CD14-positive monocyte (primary cell): Measurements from ENCODE around the gene MPP2. TPM values are rescaled to one million over a fixed set of nuclear protein-coding genes. Genes with fewer than 3 reads are reported as not detected.

ENCODE experiments used
- DNase-seq, 3 donors: peaks; one replicate each; pipeline ENCODE4 v3.0.0-alpha.2; 2011 to 2022
- H2AFZ ChIP-seq: 2 replicates; pipeline ENCODE4 v1.6.0; 2012; ENCODE audit warnings: mild to moderate bottlenecking, low read depth, low read length, inconsistent platforms; ENCODE audit not compliant: insufficient read depth, poor library complexity, severe bottlenecking
- H3K27ac ChIP-seq, 2 donors: 1 replicate in 1 of 2; 2 replicates in 1 of 2; pipeline ENCODE4 v1.5.1; 2012 to 2013; ENCODE audit warnings: low read length in 2 of 2, control low read depth in 1 of 2, inconsistent platforms in 1 of 2, low read depth in 1 of 2, mild to moderate bottlenecking in 1 of 2
- H3K27me3 ChIP-seq, 2 donors: one replicate each; pipeline versions ENCODE4 v1.6.0 to v1.6.1; 2011 to 2013; ENCODE audit warnings: low read length in 2 of 2; ENCODE audit not compliant: control insufficient read depth in 2 of 2, insufficient read depth in 2 of 2
- H3K36me3 ChIP-seq, 2 donors: replicated peaks in 1 of 2; 1 replicate in 1 of 2; 2 replicates in 1 of 2; pipeline versions ENCODE4 v1.5.1 to v1.6.1; 2012 to 2013; ENCODE audit warnings: low read length in 2 of 2, control low read depth in 1 of 2, inconsistent platforms in 1 of 2, mild to moderate bottlenecking in 1 of 2; ENCODE audit not compliant: insufficient read depth in 2 of 2, control insufficient read depth in 1 of 2
- H3K4me1 ChIP-seq, 2 donors: 1 replicate in 1 of 2; 2 replicates in 1 of 2; pipeline versions ENCODE4 v1.5.1 to v1.6.1; 2012 to 2013; ENCODE audit warnings: low read length in 2 of 2, control low read depth in 1 of 2, inconsistent platforms in 1 of 2, mild to moderate bottlenecking in 1 of 2, moderate library complexity in 1 of 2; ENCODE audit not compliant: insufficient read depth in 2 of 2, control insufficient read depth in 1 of 2
- H3K4me2 ChIP-seq: replicated peaks from 2 replicates; pipeline ENCODE3; 2012; ENCODE audit warnings: low read length, moderate library complexity, mild to moderate bottlenecking; ENCODE audit not compliant: poor library complexity, severe bottlenecking; ENCODE audit errors: extremely low read depth
- H3K4me3 ChIP-seq, 3 experiments: fragments of 200-600 bp in 1 of 3; sonication (generic) in 1 of 3; replicated peaks in 1 of 3; 1 replicate in 2 of 3; 2 replicates in 1 of 3; pipeline ENCODE4 v1.5.1; 2011 to 2013; ENCODE audit warnings: low read length in 3 of 3, mild to moderate bottlenecking in 3 of 3, control low read depth in 2 of 3, low read depth in 2 of 3, inconsistent platforms in 1 of 3, moderate library complexity in 1 of 3
- H3K79me2 ChIP-seq: 2 replicates; pipeline ENCODE4 v1.6.0; 2012; ENCODE audit warnings: mild to moderate bottlenecking, control low read depth, inconsistent platforms, low read length, moderate library complexity; ENCODE audit not compliant: insufficient read depth
- H3K9ac ChIP-seq: 2 replicates; pipeline ENCODE4 v1.6.0; 2017; ENCODE audit warnings: low read length, mild to moderate bottlenecking; ENCODE audit not compliant: insufficient read depth, poor library complexity, severe bottlenecking
- H3K9me3 ChIP-seq, 2 donors: replicated peaks in 1 of 2; 1 replicate in 1 of 2; 2 replicates in 1 of 2; pipeline versions ENCODE4 v1.5.1 to v1.6.1; 2012 to 2013; ENCODE audit warnings: low read length in 2 of 2, control low read depth in 1 of 2; ENCODE audit not compliant: control insufficient read depth in 1 of 2, insufficient read depth in 1 of 2
- H4K20me1 ChIP-seq: 2 replicates; pipeline ENCODE4 v1.6.0; 2012; ENCODE audit warnings: mild to moderate bottlenecking, low read length, control low read depth, moderate library complexity; ENCODE audit not compliant: insufficient read depth
- H3K27ac Mint-ChIP-seq, 7 donors: one replicate each; pipeline ENCODE4 v1.8.0; 2020; ENCODE audit warnings: mild to moderate bottlenecking in 7 of 7, mixed read lengths in 7 of 7, moderate library complexity in 6 of 7, inconsistent platforms in 2 of 7
- H3K27me3 Mint-ChIP-seq, 3 donors: one replicate each; pipeline ENCODE4 v1.8.0; 2021 to 2022; ENCODE audit warnings: low read depth in 3 of 3, mild to moderate bottlenecking in 3 of 3, mixed read lengths in 3 of 3, moderate library complexity in 3 of 3, inconsistent platforms in 1 of 3
- H3K36me3 Mint-ChIP-seq, 2 donors: one replicate each; pipeline ENCODE4 v1.8.0; 2020; ENCODE audit warnings: mixed read lengths in 2 of 2, inconsistent platforms in 1 of 2, mild to moderate bottlenecking in 1 of 2
- H3K4me1 Mint-ChIP-seq: one replicate; pipeline ENCODE4 v1.8.0; 2020; ENCODE audit warnings: mild to moderate bottlenecking, mixed read lengths
- H3K4me3 Mint-ChIP-seq, 2 donors: one replicate each; pipeline ENCODE4 v1.8.0; 2020; ENCODE audit warnings: mild to moderate bottlenecking in 2 of 2, mixed read lengths in 2 of 2, moderate library complexity in 1 of 2
- H3K9me3 Mint-ChIP-seq, 7 donors: one replicate each; pipeline ENCODE4 v1.8.0; 2020 to 2022; ENCODE audit warnings: mixed read lengths in 7 of 7, mild to moderate bottlenecking in 6 of 7, moderate library complexity in 6 of 7, inconsistent platforms in 2 of 7
- WGBS: methylation state at CpG from one replicate; pipeline ENCODE4 v1.1.5; 2013; ENCODE audit warnings: missing lambda C conversion rate; ENCODE audit not compliant: insufficient coverage; 5-methylcytosine and 5-hydroxymethylcytosine counted together
- intact Hi-C, 2 donors: fragments of 100-400 bp; cut with micrococcal nuclease; formaldehyde crosslinking; loops; one replicate each; pipeline versions ENCODE4 v1.15.0 to v1.15.1; 2023
- polyA plus RNA-seq, 3 donors: library from polyadenylated mRNA; depleted of rRNA in 1 of 3; unstranded in 2 of 3; stranded (reverse) in 1 of 3; fragments of 300-500 nt in 2 of 3; fragments of >200 nt in 1 of 3; fragmentation: Illumina TruSeq in 2 of 3; gene quantifications; 1 replicate in 2 of 3; 2 replicates in 1 of 3; pipeline ENCODE4 v1.2.3, GENCODE V29; 2012 to 2021
- TF ChIP-seq, protein P1 (sequence below): fragments of 200-600 bp; IDR thresholded peaks from one replicate; pipeline ENCODE4 v1.8.0; 2022; ENCODE audit warnings: antibody characterized with exemption, mild to moderate bottlenecking

Gene MPP2
- polyA plus RNA-seq, 3 donors: not detected

DNA sequence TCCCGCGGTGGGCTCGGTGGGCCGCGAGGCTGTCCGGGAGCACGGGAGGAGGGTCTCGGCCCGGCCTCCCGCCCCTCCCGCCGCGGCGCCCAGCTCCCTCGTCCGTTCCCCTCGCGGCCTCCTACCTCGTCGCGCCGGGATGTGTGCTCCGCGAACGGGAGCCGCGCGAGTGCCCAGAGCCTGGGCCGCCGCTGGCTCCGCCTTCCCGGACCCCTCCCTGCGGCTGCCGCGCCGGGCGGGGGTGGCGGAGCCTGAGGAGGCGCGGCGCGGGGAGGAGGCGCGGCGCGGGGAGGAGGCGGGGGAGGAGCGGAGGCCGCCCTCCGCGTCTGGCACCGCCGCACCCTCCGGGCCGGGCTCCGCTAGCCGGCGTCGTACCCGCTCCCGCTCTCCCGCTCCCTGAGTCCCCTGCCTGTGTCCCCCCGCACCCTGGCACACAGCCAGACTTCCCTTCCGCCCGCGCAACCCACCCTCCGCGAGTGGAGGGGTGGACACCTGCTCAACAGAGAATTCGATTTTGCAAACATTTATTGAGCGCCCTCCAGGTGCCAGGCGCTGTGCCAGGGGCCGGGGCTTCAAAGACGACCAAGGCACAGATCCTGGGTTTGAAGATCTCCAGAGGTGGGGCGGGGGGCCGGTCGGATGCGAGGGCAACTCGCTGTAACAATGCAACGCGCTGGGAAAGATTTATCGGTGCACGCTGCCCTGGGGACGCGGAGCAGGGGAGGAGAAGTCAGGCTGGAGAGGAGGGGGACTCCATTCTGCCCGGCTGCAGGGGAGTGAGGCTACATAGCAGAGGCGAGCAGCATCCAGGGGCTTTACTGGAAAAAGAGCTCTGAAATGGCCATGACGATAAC is 74.1 kb downstream of the MPP2 start, which contains the start of gene MPP3:
Gene MPP3, minus strand, starts transcription at position 171 of the 854 bp plus-strand sequence. CDS start 1,240 bp downstream, outside the sequence.
- peak within 1 kb of the TSS; percentile 98 for H3K4me2 ChIP-seq
- Mint-ChIP-seq H3K27me3 (peaks cover 28 to 32% (median 29%) of the 10 kb centered on the region in 3 donors), H3K9me3 (peaks cover 0 to 1% (median 0%) of the 10 kb centered on the region in 7 donors), H3K36me3 (peaks cover 4% of the 10 kb centered on the region in 2 donors), H3K4me1 (peaks cover 17% of the 10 kb centered on the region), H3K27ac (peak within 1 kb of the TSS in 2 of 7 donors; percentile 33 to 52), H3K4me3 (peak within 1 kb of the TSS; percentile 79 to 90)
- H2AFZ ChIP-seq: peak within 1 kb of the TSS; percentile 86
- peak; percentile 14 to 19 (median 14) for DNase-seq
- intact Hi-C loops: no loop called here
- peak within 1 kb of the TSS; percentile 44 to 79 (median 51) for H3K4me3 ChIP-seq
- no peak within 1 kb of the TSS for H3K27ac ChIP-seq
- peaks cover 0 to 26% of the 10 kb centered on the region in 2 donors for H3K27me3 ChIP-seq
- under 1% methylated on average over 67 of the region's 87 CpGs for WGBS
- H3K4me1 ChIP-seq: peaks cover 14 to 18% of the 10 kb centered on the region in 2 donors
- no peaks in the 10 kb centered on the region for H3K79me2 ChIP-seq
- H3K36me3 ChIP-seq: no peaks in the 10 kb centered on the region
- no peaks in the 10 kb centered on the region for H4K20me1 ChIP-seq
- TF ChIP-seq, protein P1, sequence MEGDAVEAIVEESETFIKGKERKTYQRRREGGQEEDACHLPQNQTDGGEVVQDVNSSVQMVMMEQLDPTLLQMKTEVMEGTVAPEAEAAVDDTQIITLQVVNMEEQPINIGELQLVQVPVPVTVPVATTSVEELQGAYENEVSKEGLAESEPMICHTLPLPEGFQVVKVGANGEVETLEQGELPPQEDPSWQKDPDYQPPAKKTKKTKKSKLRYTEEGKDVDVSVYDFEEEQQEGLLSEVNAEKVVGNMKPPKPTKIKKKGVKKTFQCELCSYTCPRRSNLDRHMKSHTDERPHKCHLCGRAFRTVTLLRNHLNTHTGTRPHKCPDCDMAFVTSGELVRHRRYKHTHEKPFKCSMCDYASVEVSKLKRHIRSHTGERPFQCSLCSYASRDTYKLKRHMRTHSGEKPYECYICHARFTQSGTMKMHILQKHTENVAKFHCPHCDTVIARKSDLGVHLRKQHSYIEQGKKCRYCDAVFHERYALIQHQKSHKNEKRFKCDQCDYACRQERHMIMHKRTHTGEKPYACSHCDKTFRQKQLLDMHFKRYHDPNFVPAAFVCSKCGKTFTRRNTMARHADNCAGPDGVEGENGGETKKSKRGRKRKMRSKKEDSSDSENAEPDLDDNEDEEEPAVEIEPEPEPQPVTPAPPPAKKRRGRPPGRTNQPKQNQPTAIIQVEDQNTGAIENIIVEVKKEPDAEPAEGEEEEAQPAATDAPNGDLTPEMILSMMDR: no peak
- H3K9ac ChIP-seq: peak within 1 kb of the TSS; percentile 63
- no peaks in the 10 kb centered on the region for H3K9me3 ChIP-seq

DNA sequence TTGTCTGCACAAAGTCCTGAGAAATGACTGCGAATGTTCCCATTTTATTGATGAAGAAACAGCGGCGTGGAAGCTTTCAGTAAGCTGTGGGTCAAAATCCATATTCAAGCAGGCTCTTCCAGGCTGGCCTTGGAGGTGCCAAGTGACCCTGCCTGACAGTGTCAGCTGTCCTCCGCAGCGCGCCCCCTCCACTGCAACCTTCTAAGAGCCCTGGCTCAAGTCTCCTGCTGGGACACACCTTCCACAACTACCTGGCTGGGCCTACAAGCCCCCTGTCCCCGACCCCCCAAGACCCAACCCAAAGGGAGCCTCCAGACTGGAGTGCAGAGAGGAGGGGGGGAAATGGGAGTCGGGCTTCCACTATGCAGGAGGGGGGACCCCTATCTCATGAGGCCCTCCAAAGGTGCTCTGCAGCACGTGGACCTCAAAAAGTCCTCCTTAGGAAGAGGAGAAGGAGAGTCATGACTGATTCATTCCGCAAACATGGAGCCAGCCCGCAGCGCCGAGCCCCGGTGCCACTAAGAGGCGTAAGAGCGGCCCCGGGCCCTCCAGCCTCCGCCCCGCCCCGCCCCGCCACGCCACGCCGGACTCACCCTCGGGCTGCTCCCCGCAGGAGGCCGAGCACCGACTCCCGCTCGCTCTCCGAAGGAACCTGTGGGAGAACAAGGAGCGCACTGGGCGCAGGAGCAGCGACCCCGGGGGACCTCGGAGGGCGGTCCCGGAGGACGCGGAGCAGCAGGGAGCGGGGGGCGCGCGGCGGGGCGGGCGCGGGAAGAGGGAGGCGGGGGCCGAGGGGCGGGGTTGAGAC is 75.0 kb downstream of the MPP2 start:
- no peak overlapping the region for H3K27ac ChIP-seq
- Mint-ChIP-seq H3K36me3 (peaks cover 4% of the 10 kb centered on the region in 2 donors), H3K4me1 (peaks cover 17% of the 10 kb centered on the region), H3K27me3 (peaks cover 27 to 29% (median 27%) of the 10 kb centered on the region in 3 donors), H3K27ac (peak overlapping the region in 1 of 7 donors; percentile 52), H3K9me3 (peaks cover 0 to 1% (median 0%) of the 10 kb centered on the region in 7 donors), H3K4me3 (peak overlapping the region; percentile 74 to 89)
- H3K9me3 ChIP-seq: no peaks in the 10 kb centered on the region
- peak in 2 of 3 donors; percentile 12 to 34 for DNase-seq
- H3K36me3 ChIP-seq: no peaks in the 10 kb centered on the region
- H3K4me2 ChIP-seq: peak overlapping the region; percentile 98
- H3K4me3 ChIP-seq: peak overlapping the region; percentile 16 to 79 (median 51)
- H4K20me1 ChIP-seq: no peaks in the 10 kb centered on the region
- peak overlapping the region; percentile 63 for H3K9ac ChIP-seq
- TF ChIP-seq, protein P1: no peak
- intact Hi-C loops: no loop called here
- peak overlapping the region; percentile 86 for H2AFZ ChIP-seq
- H3K27me3 ChIP-seq: peaks cover 0 to 26% of the 10 kb centered on the region in 2 donors
- peaks cover 14 to 18% of the 10 kb centered on the region in 2 donors for H3K4me1 ChIP-seq
- H3K79me2 ChIP-seq: no peaks in the 10 kb centered on the region
- WGBS: 8% methylated on average over 33 of the region's 51 CpGs
